Mesendoderm (in vitro differentiated cells): ENCODE results near the gene MYH14.

Experiments used
- DNase-seq: peaks from one replicate; pipeline ENCODE4 v3.0.0; 2013
- H2AK5ac ChIP-seq: 2 replicates; pipeline ENCODE4 v1.6.1; 2013; ENCODE audit warnings: low read length, inconsistent platforms
- H2BK120ac ChIP-seq: 2 replicates; pipeline ENCODE4 v1.6.1; 2013; ENCODE audit warnings: low read depth, mild to moderate bottlenecking, low read length, moderate library complexity, mixed read lengths
- H2BK15ac ChIP-seq: replicated peaks from 2 replicates; pipeline ENCODE4 v1.6.1; 2013; ENCODE audit warnings: low read depth, mild to moderate bottlenecking, moderate library complexity
- H2BK5ac ChIP-seq: 2 replicates; pipeline ENCODE4 v1.6.1; 2013; ENCODE audit warnings: low read length, inconsistent platforms
- H3K18ac ChIP-seq: 2 replicates; pipeline ENCODE4 v1.6.1; 2013; ENCODE audit warnings: mild to moderate bottlenecking, low read length, mixed read lengths
- H3K23ac ChIP-seq: one replicate; pipeline ENCODE4 v1.6.1; 2013; ENCODE audit warnings: low read length
- H3K27ac ChIP-seq: 2 replicates; pipeline ENCODE4 v1.5.1; 2013; ENCODE audit warnings: low read depth, mild to moderate bottlenecking, inconsistent platforms, low read length, moderate library complexity
- H3K27me3 ChIP-seq: 2 replicates; pipeline ENCODE4 v1.6.1; 2013; ENCODE audit warnings: low read length, control low read depth, mild to moderate bottlenecking, inconsistent platforms; ENCODE audit not compliant: insufficient read depth, poor library complexity
- H3K36me3 ChIP-seq: 2 replicates; pipeline ENCODE4 v1.6.1; 2013; ENCODE audit warnings: low read length, inconsistent platforms; ENCODE audit not compliant: control insufficient read depth, insufficient read depth
- H3K4ac ChIP-seq: one replicate; pipeline ENCODE4 v1.6.1; 2013; ENCODE audit warnings: low read depth, mild to moderate bottlenecking, low read length, moderate library complexity
- H3K4me1 ChIP-seq: 2 replicates; pipeline ENCODE4 v1.6.1; 2013; ENCODE audit warnings: low read depth, low read length, inconsistent platforms; ENCODE audit not compliant: control insufficient read depth
- H3K4me2 ChIP-seq: 2 replicates; pipeline ENCODE4 v1.6.1; 2013; ENCODE audit warnings: low read length
- H3K4me3 ChIP-seq: 2 replicates; pipeline ENCODE4 v1.5.1; 2013; ENCODE audit warnings: mild to moderate bottlenecking, low read length
- H3K56ac ChIP-seq: one replicate; pipeline ENCODE4 v1.6.1; 2013; ENCODE audit warnings: low read length
- H3K79me1 ChIP-seq: 2 replicates; pipeline ENCODE4 v1.6.1; 2013; ENCODE audit warnings: low read length, inconsistent platforms
- H3K79me2 ChIP-seq: 2 replicates; pipeline ENCODE4 v1.6.1; 2013; ENCODE audit warnings: mild to moderate bottlenecking, low read length; ENCODE audit not compliant: control insufficient read depth, insufficient read depth
- H3K9ac ChIP-seq: 2 replicates; pipeline ENCODE4 v1.6.1; 2013; ENCODE audit warnings: low read length, inconsistent platforms
- H4K5ac ChIP-seq: one replicate; pipeline ENCODE4 v1.6.1; 2013; ENCODE audit warnings: low read length
- H4K8ac ChIP-seq: one replicate; pipeline ENCODE4 v1.6.1; 2013; ENCODE audit warnings: low read depth, mild to moderate bottlenecking, control low read depth, low read length, moderate library complexity
- WGBS: extraction: QIAGEN DNeasy Blood & Tissue Kit; methylation state at CpG from one replicate; pipeline ENCODE4 v1.1.7; 2013; ENCODE audit warnings: low lambda C conversion rate, missing lambda C conversion rate; ENCODE audit not compliant: insufficient coverage; ENCODE audit errors: extremely low coverage; 5-methylcytosine and 5-hydroxymethylcytosine counted together

MYH14 gene

GRCh38 chr19:50273821-50274220 is 70.4 kb downstream of the MYH14 start:
- H3K27me3 ChIP-seq: no peaks in the 10 kb centered on the region
- H3K9ac ChIP-seq: no peak overlapping the region
- H3K56ac ChIP-seq: no peak overlapping the region
- H2BK5ac ChIP-seq: no peak overlapping the region
- H3K4me3 ChIP-seq: no peak overlapping the region
- H2BK15ac ChIP-seq: no peak overlapping the region
- H3K4ac ChIP-seq: no peak overlapping the region
- H3K79me2 ChIP-seq: no peaks in the 10 kb centered on the region
- no peak overlapping the region for H3K18ac ChIP-seq
- no peak overlapping the region for H2BK120ac ChIP-seq
- no peak overlapping the region for H4K5ac ChIP-seq
- H3K23ac ChIP-seq: no peak overlapping the region
- H3K79me1 ChIP-seq: no peaks in the 10 kb centered on the region
- no peak overlapping the region for H2AK5ac ChIP-seq
- H3K36me3 ChIP-seq: no peaks in the 10 kb centered on the region
- no peak for DNase-seq
- H3K4me1 ChIP-seq: no peaks in the 10 kb centered on the region
- no peak overlapping the region for H3K27ac ChIP-seq
- WGBS: no CpG with 5 or more reads among the region's 7 CpGs
- H3K4me2 ChIP-seq: no peak overlapping the region
- no peak overlapping the region for H4K8ac ChIP-seq

DNA sequence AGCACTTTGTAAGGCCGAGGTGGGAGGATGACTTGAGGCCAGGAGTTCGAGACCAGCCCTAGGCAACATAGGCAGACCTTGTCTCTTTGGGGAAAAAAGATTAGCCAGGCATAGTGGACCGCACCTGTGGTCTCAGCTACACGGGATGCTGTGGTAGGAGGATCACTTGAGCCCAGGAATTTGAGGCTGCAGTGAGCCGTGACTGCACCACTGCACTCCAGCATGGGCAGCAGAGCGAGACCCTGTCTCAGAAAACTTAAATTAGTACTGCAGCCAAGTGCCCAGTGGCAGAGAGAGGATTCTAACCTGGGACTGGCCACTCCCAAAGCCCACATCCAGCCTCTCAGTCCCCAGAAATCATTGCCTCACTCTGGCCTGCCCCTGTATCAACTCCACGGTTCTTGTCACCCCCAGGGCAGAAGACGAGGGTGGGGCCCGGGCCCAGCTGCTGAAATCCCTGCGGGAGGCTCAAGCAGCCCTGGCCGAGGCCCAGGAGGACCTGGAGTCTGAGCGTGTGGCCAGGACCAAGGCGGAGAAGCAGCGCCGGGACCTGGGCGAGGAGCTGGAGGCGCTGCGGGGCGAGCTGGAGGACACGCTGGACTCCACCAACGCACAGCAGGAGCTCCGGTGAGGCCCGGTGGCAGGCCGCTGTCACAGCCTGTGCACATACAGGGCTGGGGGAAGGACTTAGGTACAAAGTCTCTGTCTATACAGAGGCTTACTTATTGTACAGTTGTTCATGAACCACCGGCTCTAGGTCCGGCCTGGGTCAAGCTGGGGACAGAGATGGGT is 72.4 kb downstream of the MYH14 start:
- H3K4me2 ChIP-seq: no peak overlapping the region
- no peak overlapping the region for H4K8ac ChIP-seq
- H3K4me1 ChIP-seq: no peaks in the 10 kb centered on the region
- H3K9ac ChIP-seq: no peak overlapping the region
- H2BK15ac ChIP-seq: no peak overlapping the region
- no peak overlapping the region for H4K5ac ChIP-seq
- H3K56ac ChIP-seq: no peak overlapping the region
- no CpG with 5 or more reads among the region's 26 CpGs for WGBS
- H3K79me1 ChIP-seq: no peaks in the 10 kb centered on the region
- H2BK120ac ChIP-seq: no peak overlapping the region
- H3K79me2 ChIP-seq: no peaks in the 10 kb centered on the region
- no peaks in the 10 kb centered on the region for H3K36me3 ChIP-seq
- DNase-seq: no peak
- no peak overlapping the region for H2BK5ac ChIP-seq
- no peak overlapping the region for H3K23ac ChIP-seq
- no peak overlapping the region for H3K4me3 ChIP-seq
- no peak overlapping the region for H2AK5ac ChIP-seq
- no peak overlapping the region for H3K4ac ChIP-seq
- no peaks in the 10 kb centered on the region for H3K27me3 ChIP-seq
- H3K27ac ChIP-seq: no peak overlapping the region
- no peak overlapping the region for H3K18ac ChIP-seq

GRCh38 chr19:50276370-50277063 is 73.1 kb downstream of the MYH14 start:
- no peak for DNase-seq
- Histone ChIP-seq H2BK5ac (no peak overlapping the region), H4K8ac (no peak overlapping the region), H3K27me3 (no peaks in the 10 kb centered on the region), H3K4me3 (no peak overlapping the region), H3K4me2 (no peak overlapping the region), H3K4me1 (no peaks in the 10 kb centered on the region), H3K27ac (no peak overlapping the region), H3K56ac (no peak overlapping the region), H3K36me3 (no peaks in the 10 kb centered on the region), H3K79me2 (no peaks in the 10 kb centered on the region), H2AK5ac (no peak overlapping the region), H3K9ac (no peak overlapping the region), H3K23ac (no peak overlapping the region), H3K18ac (no peak overlapping the region), H2BK15ac (no peak overlapping the region), H3K4ac (no peak overlapping the region), H3K79me1 (no peaks in the 10 kb centered on the region), H4K5ac (no peak overlapping the region), H2BK120ac (no peak overlapping the region)
- no CpG with 5 or more reads among the region's 15 CpGs for WGBS

DNA sequence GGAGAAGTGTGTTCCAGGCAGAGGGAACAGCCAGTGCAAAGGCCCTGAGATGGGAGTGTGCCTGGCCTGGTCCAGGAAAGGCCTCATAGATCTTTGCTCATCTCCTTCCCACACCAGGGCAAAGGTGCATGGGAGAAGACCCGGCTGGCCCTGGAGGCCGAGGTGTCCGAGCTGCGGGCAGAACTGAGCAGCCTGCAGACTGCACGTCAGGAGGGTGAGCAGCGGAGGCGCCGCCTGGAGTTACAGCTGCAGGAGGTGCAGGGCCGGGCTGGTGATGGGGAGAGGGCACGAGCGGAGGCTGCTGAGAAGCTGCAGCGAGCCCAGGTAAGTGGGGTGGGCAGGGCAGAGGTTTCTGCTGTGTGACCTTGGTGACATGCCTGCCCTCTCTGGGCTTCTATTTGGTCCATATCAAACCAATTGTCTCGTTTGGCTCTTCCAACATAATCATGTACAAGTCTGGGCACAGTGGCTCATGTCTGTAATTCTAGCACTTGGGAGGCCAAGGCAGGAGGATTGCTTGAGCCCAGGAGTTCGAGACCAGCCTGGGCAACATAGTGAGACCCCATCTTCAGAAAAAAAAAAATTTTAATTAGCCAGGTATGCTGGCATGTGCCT is 74.7 kb downstream of the MYH14 start:
- DNase-seq: no peak
- Histone ChIP-seq H3K4me3 (no peak overlapping the region), H3K4ac (no peak overlapping the region), H3K9ac (no peak overlapping the region), H4K5ac (no peak overlapping the region), H3K79me2 (no peaks in the 10 kb centered on the region), H2BK5ac (no peak overlapping the region), H3K4me1 (no peaks in the 10 kb centered on the region), H3K36me3 (no peaks in the 10 kb centered on the region), H3K18ac (no peak overlapping the region), H3K27ac (no peak overlapping the region), H3K56ac (no peak overlapping the region), H3K79me1 (no peaks in the 10 kb centered on the region), H3K27me3 (no peaks in the 10 kb centered on the region), H3K23ac (no peak overlapping the region), H4K8ac (no peak overlapping the region), H3K4me2 (no peak overlapping the region), H2AK5ac (no peak overlapping the region), H2BK15ac (no peak overlapping the region), H2BK120ac (no peak overlapping the region)
- no CpG with 5 or more reads among the region's 14 CpGs for WGBS

DNA sequence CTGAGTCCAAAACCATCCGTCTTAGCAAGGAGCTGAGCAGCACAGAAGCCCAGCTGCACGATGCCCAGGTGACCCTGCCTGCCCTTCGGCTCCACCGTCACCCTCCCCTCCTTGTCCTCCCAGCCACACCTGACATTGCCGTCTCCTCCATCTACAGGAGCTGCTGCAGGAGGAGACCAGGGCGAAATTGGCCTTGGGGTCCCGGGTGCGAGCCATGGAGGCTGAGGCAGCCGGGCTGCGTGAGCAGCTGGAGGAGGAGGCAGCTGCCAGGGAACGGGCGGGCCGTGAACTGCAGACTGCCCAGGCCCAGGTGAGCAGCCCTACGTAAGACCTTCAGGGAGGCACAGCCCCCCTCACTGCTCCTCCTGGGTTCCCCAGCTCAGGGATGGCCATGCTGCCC is 76.7 kb downstream of the MYH14 start:
- Histone ChIP-seq H2BK5ac (no peak overlapping the region), H3K79me2 (no peaks in the 10 kb centered on the region), H2AK5ac (no peak overlapping the region), H4K8ac (no peak overlapping the region), H3K79me1 (no peaks in the 10 kb centered on the region), H3K27me3 (no peaks in the 10 kb centered on the region), H2BK120ac (no peak overlapping the region), H3K36me3 (no peaks in the 10 kb centered on the region), H3K27ac (no peak overlapping the region), H3K4ac (no peak overlapping the region), H3K4me2 (no peak overlapping the region), H3K18ac (no peak overlapping the region), H4K5ac (no peak overlapping the region), H3K4me3 (no peak overlapping the region), H3K56ac (no peak overlapping the region), H3K9ac (no peak overlapping the region), H3K23ac (no peak overlapping the region), H3K4me1 (no peaks in the 10 kb centered on the region), H2BK15ac (no peak overlapping the region)
- DNase-seq: no peak
- WGBS: no CpG with 5 or more reads among the region's 14 CpGs
